Endodermal cell (in vitro differentiated cells): ENCODE measurements around the gene TM7SF3. TPM values are rescaled to one million over a fixed set of nuclear protein-coding genes. Genes with fewer than 3 reads are reported as not detected.

Experiments used
- DNase-seq: peaks from one replicate; pipeline ENCODE4 v3.0.0-alpha.2; 2017
- H3K27ac ChIP-seq: 2 replicates; pipeline ENCODE4 v1.5.1; 2013; ENCODE audit warnings: mild to moderate bottlenecking, low read depth, low read length, moderate library complexity
- H3K27me3 ChIP-seq: 2 replicates; pipeline ENCODE4 v1.6.1; 2013; ENCODE audit warnings: mild to moderate bottlenecking, low read length, moderate library complexity; ENCODE audit not compliant: insufficient read depth, control insufficient read depth, poor library complexity, severe bottlenecking
- H3K36me3 ChIP-seq: 2 replicates; pipeline ENCODE4 v1.7.0; 2013; ENCODE audit warnings: mild to moderate bottlenecking, low read length, moderate library complexity; ENCODE audit not compliant: control insufficient read depth, insufficient read depth
- H3K4me1 ChIP-seq: one replicate; pipeline ENCODE4 v1.7.0; 2013; ENCODE audit warnings: low read length; ENCODE audit not compliant: control insufficient read depth, insufficient read depth
- H3K4me3 ChIP-seq: 2 replicates; pipeline ENCODE4 v1.5.1; 2013; ENCODE audit warnings: mild to moderate bottlenecking, low read length, moderate library complexity
- H3K9ac ChIP-seq: 2 replicates; pipeline ENCODE4 v1.6.1; 2013; ENCODE audit warnings: mild to moderate bottlenecking, low read length, moderate library complexity; ENCODE audit not compliant: poor library complexity, severe bottlenecking; ENCODE audit errors: extremely low read depth
- H3K9me3 ChIP-seq: 2 replicates; pipeline ENCODE4 v1.6.1; 2013; ENCODE audit warnings: mild to moderate bottlenecking, low read length, moderate library complexity; ENCODE audit not compliant: control insufficient read depth
- H3K27ac Mint-ChIP-seq: 2 replicates; pipeline ENCODE4 v1.8.0; 2020; ENCODE audit warnings: mixed read lengths
- H3K27me3 Mint-ChIP-seq: 2 replicates; pipeline ENCODE4 v1.8.0; 2021; ENCODE audit warnings: mild to moderate bottlenecking, mixed read lengths; ENCODE audit not compliant: insufficient read depth
- H3K36me3 Mint-ChIP-seq: 2 replicates; pipeline ENCODE4 v1.8.0; 2020; ENCODE audit warnings: low read depth, mixed read lengths
- H3K4me1 Mint-ChIP-seq: 2 replicates; pipeline ENCODE4 v1.8.0; 2020; ENCODE audit warnings: mixed read lengths
- H3K4me3 Mint-ChIP-seq: 2 replicates; pipeline ENCODE4 v1.8.0; 2020; ENCODE audit warnings: mild to moderate bottlenecking, moderate library complexity, mixed read lengths
- H3K9me3 Mint-ChIP-seq: 2 replicates; pipeline ENCODE4 v1.8.0; 2020; ENCODE audit warnings: mild to moderate bottlenecking, mixed read lengths
- WGBS, 2 experiments: methylation state at CpG; one replicate each; pipeline versions ENCODE4 v1.1.5 to v1.1.7; 2013; ENCODE audit warnings: missing lambda C conversion rate in 2 of 2, mixed read lengths in 1 of 2; ENCODE audit not compliant: insufficient coverage in 1 of 2, insufficient read length in 1 of 2; 5-methylcytosine and 5-hydroxymethylcytosine counted together
- total RNA-seq, 2 donors: library from RNA; stranded (reverse); fragmentation: NEBNext Ultra II Directional in 1 of 2; extraction: Animal tissue kit (Norgen Biotek cat#: 25700) in 1 of 2; gene quantifications; 2 replicates in 1 of 2; 3 replicates in 1 of 2; pipeline ENCODE4 v1.2.1, GENCODE V29; 2021
- TF ChIP-seq, protein P1 (sequence below): fragments of 200-600 bp; sonication (generic); conservative IDR thresholded peaks from 2 replicates; pipeline ENCODE4 v1.5.0; 2021; ENCODE audit warnings: antibody characterized with exemption, mild to moderate bottlenecking

The TM7SF3 gene
- total RNA-seq, 2 donors from 2014 or later: 55.7 to 86.8 TPM

DNA sequence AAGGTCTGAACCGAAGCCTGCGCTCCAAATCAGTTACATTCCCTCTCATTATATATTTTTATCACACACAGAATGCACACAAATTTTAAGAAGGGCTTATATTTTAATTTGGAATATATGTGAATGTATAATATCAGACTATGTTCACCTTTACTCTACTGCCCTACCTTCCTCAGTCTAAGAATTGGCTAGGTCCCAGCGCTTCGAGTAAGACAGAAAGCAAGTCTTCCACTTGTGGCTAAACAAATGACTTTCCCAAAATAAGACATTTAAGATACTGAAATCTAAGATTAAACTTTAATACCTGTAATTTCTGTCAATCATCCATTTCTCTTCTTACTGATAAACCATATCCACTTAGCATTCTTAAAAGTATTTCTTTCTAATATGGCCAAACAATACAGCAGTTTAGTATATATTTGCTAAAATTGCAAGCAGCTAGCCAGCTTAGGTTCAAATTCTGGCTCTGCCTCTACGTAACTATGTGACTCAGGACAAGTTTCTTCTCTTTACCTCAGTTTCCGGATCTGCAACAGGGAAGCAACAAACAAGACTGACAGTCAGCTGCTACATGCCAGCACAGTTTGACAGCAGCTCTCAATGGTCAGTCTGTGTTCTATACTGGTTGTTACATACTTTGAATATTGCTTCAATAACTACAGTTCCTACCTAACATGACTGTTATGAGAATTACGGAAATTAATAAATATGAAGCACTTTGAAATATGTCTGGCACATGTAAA, 78.4 kb downstream of the TM7SF3 start:
- Histone ChIP-seq H3K27me3 (no peaks in the 10 kb centered on the region), H3K9me3 (no peaks in the 10 kb centered on the region), H3K4me1 (peaks cover 3% of the 10 kb centered on the region), H3K9ac (no peak overlapping the region), H3K36me3 (peaks cover 15% of the 10 kb centered on the region), H3K27ac (no peak overlapping the region), H3K4me3 (peak overlapping the region; percentile 98)
- WGBS, 2 experiments: 94 to 100% methylated on average over 3 to 6 of the region's 7 CpGs
- TF ChIP-seq, protein P1, sequence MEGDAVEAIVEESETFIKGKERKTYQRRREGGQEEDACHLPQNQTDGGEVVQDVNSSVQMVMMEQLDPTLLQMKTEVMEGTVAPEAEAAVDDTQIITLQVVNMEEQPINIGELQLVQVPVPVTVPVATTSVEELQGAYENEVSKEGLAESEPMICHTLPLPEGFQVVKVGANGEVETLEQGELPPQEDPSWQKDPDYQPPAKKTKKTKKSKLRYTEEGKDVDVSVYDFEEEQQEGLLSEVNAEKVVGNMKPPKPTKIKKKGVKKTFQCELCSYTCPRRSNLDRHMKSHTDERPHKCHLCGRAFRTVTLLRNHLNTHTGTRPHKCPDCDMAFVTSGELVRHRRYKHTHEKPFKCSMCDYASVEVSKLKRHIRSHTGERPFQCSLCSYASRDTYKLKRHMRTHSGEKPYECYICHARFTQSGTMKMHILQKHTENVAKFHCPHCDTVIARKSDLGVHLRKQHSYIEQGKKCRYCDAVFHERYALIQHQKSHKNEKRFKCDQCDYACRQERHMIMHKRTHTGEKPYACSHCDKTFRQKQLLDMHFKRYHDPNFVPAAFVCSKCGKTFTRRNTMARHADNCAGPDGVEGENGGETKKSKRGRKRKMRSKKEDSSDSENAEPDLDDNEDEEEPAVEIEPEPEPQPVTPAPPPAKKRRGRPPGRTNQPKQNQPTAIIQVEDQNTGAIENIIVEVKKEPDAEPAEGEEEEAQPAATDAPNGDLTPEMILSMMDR: no peak
- Mint-ChIP-seq H3K4me3 (no peak overlapping the region), H3K4me1 (peaks cover 29% of the 10 kb centered on the region), H3K27ac (no peak overlapping the region), H3K9me3 (no peaks in the 10 kb centered on the region), H3K36me3 (peaks cover 15% of the 10 kb centered on the region), H3K27me3 (no peaks in the 10 kb centered on the region)
- DNase-seq: no peak

DNA sequence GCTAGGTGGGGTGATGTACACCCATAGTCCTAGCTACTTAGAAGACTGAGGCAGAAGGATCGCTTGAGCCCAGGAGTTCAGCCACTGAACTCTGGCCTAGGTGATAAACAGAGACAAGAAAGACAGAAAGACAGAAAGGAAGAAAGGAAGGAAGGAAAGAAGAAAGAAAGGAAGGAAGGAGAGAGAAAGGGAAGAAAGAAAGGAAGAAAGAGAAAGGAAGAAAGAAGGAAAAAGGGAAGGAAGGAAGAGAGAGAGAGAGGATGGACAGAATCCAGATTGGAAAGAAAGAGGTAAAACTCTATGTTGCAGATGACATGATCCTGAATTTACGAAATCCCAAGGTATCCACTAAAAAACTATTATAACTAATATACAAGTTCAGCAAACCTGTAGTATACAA, 84.6 kb downstream of the TM7SF3 start:
- H3K9ac ChIP-seq: no peak overlapping the region
- TF ChIP-seq, protein P1: no peak
- no peaks in the 10 kb centered on the region for H3K9me3 Mint-ChIP-seq
- no peaks in the 10 kb centered on the region for H3K9me3 ChIP-seq
- H3K4me3 Mint-ChIP-seq: no peak overlapping the region
- H3K27me3 ChIP-seq: no peaks in the 10 kb centered on the region
- H3K36me3 ChIP-seq: peaks cover 61% of the 10 kb centered on the region
- no peak overlapping the region for H3K27ac Mint-ChIP-seq
- peaks cover 50% of the 10 kb centered on the region for H3K36me3 Mint-ChIP-seq
- 95 to 100% methylated on average over 1 to 2 of the region's 2 CpGs for WGBS, 2 experiments
- H3K4me1 ChIP-seq: no peaks in the 10 kb centered on the region
- H3K4me3 ChIP-seq: no peak overlapping the region
- H3K27ac ChIP-seq: no peak overlapping the region
- no peaks in the 10 kb centered on the region for H3K27me3 Mint-ChIP-seq
- peaks cover 4% of the 10 kb centered on the region for H3K4me1 Mint-ChIP-seq
- DNase-seq: no peak

DNA sequence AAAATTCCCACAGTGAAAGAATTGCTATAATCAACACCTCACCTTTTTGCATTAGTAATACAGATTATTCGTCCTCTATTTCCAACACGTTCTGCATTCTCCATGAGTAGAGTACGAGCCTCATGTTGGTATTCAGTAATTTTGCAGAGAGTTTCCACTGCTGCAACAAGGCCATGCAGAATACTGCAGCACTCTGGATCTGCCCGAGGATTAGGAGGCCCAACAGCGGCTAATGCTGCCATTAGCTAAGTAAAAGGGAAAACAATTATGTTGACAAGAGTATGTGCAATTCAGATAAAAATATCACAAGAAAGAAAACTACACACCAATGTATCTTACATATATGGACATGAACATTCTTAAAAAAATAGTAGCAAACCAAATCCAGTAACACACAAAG, 85.5 kb downstream of the TM7SF3 start:
- Mint-ChIP-seq H3K4me3 (no peak overlapping the region), H3K36me3 (peaks cover 54% of the 10 kb centered on the region), H3K27ac (peak overlapping the region; percentile 19), H3K4me1 (peaks cover 4% of the 10 kb centered on the region), H3K9me3 (no peaks in the 10 kb centered on the region), H3K27me3 (no peaks in the 10 kb centered on the region)
- H3K4me3 ChIP-seq: no peak overlapping the region
- WGBS, 2 experiments: 83 to 93% methylated on average over 1 to 5 of the region's 5 CpGs
- no peaks in the 10 kb centered on the region for H3K9me3 ChIP-seq
- peaks cover 64% of the 10 kb centered on the region for H3K36me3 ChIP-seq
- H3K9ac ChIP-seq: no peak overlapping the region
- H3K27me3 ChIP-seq: no peaks in the 10 kb centered on the region
- DNase-seq: no peak
- no peak overlapping the region for H3K27ac ChIP-seq
- TF ChIP-seq, protein P1: no peak
- no peaks in the 10 kb centered on the region for H3K4me1 ChIP-seq

Other genes starting within 250 kb of the TM7SF3 start
- gene ITPR2, start 181.2 kb downstream of the TM7SF3 start, total RNA-seq: 10 to 100 TPM; 14.8 to 74.4 TPM
- gene INTS13, start 76.4 kb downstream of the TM7SF3 start, total RNA-seq: 10 to 100 TPM; 23.9 to 55.5 TPM
- 10 to 100 TPM; 42.2 to 71.3 TPM for gene FGFR1OP2, start 75.9 kb downstream of the TM7SF3 start, total RNA-seq
- 100 to 1,000 TPM in 1 of 2 donors, 10 to 100 TPM in 1; 40.8 to 116 TPM for gene MED21, start 8.2 kb upstream of the TM7SF3 start, total RNA-seq
- gene C12orf71, start 68.2 kb upstream of the TM7SF3 start, total RNA-seq: not detected
- gene STK38L, start 229.9 kb upstream of the TM7SF3 start, total RNA-seq: 10 to 100 TPM; 33.2 to 78.3 TPM